Hepatic stellate cell (primary cell): Measurements from ENCODE around the gene FBLN2.
A peak's percentile ranks its signal among the peaks of the same experiment; 100 is the strongest.

Experiments
- DNase-seq: peaks from one replicate; pipeline ENCODE4 v3.0.0; 2011; ENCODE audit warnings: low spot score

FBLN2 gene

DNA sequence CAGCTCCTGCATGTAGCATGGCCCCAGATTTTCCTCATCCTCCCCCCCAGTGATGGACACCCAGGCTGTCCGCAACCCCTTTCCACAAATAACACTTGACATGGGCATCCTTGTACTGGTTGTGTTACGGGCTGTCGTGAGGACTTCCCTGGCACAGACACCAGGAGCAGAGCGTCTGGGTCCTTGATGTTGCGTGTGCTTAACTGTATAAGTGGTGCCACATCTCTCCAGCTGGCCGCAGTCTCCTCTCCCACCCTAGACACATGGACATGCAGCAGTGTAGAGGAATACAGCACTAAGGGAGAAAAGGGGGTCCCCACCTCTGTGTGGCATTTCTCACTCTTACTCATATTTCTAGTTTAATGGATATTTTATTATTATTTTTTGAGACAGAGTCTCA is 56.6 kb downstream of the FBLN2 start:
- no peak for DNase-seq

DNA sequence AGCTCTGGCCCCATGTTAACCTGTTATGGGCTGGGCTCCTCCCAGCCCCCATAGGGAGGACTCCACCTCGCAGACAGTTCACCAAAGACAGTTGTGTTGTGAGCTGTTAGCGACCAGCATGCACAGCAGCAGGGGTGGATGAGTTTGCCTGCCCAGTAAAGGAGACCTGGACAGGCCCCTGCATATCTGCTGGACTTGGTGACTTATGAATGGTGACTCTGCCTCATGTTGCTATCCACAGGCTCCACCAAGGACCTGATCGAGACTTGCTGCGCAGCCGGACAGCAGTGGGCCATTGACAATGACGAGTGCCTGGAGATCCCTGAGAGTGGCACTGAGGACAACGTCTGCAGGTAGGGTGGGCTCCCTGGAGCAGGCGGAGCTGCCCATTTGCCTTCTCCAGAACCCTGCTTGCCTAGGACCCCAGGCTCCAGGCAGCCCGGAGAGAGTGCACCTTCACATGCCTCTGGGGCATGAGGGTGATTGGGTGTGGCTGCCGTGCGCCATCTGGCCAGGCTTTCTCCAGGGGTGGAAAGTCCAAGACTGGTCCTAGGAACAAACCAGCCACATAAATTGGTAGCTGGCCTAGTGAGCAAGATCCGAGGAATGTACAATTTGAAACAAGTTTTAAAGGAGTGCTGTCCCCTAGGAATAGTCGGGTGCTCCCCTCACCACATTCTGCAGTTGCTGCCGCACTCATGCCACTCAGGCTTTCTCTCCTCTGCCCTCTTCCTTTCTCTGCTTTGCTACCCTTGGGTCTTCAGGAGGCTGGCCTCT is 59.1 kb downstream of the FBLN2 start:
- no peak for DNase-seq

DNA sequence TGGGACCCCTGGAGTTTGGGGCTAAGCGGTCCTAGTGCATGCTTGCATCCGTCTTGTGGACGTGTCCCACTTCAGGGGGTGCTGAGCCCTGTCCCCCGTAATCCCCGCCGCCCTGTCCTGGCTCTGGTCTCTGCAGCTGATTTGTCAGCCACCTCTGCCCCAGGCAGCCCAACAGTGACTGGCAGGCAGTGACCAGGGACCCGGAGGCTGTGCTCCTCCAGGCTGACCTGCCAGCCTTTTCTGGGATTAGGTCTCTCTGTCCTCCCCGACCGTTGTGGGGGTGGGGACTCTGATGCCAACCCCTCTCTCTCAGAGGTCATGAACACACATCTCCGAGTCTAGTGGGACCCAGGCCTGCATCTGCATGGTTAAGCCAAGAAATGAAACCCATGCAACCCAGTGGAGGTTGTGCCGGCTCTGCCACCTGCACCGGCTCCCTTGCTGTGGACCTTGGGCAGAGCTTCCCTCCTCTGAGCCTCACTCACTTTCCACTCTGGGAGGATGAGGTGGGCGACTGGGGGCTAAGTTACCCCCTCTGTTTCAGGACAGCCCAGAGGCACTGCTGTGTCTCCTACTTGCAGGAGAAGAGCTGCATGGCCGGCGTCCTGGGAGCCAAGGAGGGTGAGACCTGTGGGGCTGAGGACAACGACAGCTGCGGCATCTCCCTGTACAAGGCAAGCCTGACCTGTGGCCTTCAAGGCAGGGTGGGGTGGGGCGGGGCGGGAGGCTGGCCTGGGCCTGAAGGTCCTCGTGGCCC is 60.2 kb downstream of the FBLN2 start:
- DNase-seq: no peak

DNA sequence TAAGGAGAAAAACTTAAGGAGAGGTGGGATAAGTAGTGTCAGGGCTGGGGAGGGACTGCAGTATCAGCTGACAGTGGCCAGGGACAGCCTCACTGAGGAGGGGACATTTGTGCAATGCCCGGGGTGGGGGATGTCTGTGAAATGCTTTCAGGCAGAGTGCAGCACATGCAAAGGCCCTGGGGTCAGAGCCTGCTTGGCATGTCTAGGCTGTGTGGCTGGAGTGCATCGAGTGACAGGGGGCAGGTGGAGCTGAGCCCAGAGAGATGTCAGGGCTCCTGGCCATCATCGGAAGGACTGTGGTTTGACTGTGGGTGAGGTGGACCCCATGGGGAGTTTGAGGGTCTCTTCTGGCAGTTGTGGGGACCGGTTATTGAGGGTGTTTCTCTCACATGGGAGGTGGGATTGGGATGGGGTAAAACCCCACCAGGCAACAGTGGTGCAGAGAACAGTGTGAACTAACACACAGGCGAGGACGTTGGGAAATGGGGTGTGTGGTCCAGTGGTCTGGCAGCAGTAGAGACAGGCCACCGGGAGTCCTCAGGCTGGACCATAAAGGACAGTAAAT is 61.2 kb downstream of the FBLN2 start:
- DNase-seq: no peak

DNA sequence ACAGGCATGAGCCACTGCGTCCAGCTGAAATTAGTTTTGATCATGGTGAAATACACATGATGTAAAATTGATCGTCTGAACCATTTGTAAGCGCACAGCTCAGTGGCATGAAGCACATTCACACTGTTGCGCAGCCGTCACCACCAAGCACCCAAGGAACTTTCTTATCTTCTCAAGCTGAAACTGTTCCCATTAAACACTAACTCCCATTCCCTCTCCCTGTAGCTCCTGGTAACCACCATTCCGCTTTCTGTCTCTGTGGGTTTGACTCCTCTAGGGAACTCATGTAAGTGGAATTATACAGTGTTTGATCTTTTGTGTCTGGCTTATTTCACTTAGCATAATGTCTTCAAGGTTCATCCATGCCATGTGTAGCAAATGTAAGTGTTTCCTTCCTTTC is 62.3 kb downstream of the FBLN2 start:
- no peak for DNase-seq

DNA sequence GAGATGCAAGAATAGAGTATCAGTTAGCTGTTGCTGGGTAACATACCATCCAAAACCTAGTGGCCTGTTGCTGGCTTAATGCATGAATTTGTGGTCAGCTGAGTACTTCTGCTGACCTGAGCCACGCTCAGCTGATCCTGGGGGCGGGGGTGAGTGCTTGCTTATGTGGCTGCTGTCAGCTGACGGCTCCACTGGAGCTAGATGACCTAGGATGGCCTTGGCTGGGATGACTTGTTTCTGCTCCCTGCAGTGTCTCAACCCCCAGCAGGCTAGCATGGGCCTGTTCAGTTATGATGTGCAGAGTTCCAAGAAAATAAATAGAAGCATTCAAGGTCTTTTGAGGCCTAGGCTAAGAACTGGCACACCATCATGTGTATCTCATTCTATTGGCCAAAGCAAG is 63.9 kb downstream of the FBLN2 start:
- no peak for DNase-seq

DNA sequence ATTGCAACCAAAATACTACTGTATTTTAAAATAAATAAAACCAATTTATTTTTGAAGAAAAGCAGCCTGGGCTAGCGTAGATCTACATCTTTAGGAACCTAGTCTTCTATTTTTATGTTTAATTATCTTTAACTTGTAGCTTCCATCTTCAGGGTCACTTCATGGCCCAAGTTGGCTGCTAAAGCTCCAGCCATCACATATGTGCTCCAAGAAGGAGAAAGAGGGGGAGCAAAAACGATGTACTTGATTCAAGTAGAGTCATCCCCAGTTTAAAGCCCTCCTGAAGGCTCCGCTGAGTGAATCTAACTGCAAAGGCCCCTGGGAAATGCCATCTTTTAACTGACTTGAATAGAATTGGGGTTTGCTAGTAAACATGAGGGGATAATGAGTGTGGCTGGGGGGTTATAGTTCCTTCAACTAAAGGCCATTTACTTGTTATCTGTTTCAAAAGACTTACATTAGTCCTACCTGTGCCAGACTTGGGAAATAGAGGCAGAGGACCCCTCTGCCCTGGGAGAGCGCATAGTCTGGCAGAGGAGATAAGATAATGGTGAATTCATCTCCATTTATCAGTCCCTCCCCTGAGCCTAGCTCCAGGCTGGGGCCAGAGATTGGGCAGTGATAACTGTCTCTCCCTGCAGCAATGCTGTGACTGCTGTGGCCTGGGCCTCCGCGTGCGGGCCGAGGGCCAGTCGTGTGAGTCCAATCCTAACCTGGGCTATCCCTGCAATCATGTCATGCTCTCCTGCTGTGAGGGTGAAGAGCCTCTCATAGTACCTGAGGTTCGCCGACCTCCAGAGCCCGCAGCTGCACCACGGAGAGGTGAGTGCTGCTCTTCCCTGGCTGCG is 64.6 kb downstream of the FBLN2 start:
- no peak for DNase-seq

DNA sequence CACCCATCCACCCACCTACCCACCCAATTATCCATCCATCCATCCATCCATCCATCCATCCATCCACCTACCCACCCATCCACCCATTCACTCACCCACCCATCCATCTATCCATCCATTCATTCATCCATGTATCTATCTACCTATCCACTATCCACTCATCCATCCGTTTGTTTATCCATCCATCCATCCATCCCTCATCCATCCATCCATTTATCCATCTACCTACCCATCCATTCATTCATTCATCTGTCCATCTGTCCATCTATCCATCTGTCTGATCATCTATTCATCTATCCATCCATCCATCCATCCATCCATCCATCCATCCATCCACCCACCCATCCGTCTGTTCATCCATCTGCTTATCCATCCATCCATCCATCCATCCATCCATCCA is 65.7 kb downstream of the FBLN2 start:
- no peak for DNase-seq

DNA sequence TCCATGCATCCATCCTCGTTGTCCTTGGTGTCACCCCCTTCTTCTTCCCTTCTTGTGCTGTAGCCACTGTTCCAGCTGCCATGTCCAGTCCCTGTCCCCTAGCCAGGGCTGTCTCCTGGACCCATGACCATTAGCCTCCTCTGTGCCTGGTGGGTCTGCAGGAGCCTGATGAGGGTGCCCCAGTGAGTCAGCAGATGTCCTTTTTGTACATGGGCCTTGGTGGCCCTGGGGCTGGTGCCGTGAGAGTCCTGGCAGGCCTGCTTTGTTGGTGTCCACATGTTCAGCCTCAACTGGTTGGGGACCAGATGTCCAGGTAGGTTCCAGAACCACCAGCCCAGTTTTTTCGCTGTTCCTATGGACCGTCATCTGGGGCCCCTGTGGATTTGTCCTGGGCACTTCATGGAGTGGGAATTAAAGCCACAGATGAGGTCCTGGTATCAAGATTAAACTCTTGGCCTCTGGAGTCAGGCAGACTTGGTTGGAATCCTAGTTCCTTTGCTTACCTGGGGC is 66.1 kb downstream of the FBLN2 start:
- no peak for DNase-seq

DNA sequence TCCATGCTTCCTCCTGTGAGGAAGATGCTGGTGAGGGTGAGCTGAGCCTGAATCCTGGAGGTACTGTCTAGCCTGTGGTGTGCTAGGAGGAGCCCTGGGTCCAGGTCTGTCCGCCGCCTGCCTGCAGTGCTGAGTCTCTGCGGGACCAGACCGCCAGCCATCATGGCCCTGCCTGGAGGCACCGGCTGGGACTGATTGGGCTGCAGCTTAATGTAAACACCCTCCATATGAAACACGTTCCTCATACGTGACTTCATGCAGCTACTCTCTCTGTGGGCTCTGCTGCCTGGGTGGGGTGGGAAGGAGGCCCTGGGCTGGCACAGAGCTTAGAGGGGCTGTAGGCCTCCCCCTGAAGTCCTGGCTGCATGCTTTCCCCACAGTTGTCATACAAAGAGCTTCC is 67.4 kb downstream of the FBLN2 start:
- DNase-seq: no peak

DNA sequence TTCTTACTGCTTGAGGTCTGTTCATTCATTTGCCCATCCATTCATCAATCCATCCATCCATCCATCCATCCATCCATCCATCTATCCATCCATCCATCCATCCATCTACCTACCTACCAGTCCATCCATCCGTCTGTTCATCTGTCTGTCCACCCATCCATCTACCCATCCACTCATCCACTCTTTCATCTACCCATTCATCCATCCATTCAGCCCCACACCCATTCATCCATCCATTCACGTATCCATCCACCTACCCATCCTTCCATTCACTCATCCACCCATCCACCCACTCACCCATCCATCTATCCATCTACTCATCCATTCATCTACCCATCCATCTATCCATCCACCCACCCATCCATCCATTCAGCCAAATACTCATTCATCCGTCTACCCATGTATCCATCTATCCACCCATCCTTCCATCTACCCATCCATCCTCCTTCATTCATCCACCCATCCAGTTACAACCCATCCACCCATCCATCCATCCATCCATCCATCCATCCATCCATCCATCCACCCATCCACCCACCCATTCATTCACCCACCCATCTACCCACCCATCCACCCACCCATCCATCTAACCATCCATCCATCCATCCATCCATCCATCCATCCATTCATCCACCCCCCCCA is 68.3 kb downstream of the FBLN2 start:
- DNase-seq: no peak

DNA sequence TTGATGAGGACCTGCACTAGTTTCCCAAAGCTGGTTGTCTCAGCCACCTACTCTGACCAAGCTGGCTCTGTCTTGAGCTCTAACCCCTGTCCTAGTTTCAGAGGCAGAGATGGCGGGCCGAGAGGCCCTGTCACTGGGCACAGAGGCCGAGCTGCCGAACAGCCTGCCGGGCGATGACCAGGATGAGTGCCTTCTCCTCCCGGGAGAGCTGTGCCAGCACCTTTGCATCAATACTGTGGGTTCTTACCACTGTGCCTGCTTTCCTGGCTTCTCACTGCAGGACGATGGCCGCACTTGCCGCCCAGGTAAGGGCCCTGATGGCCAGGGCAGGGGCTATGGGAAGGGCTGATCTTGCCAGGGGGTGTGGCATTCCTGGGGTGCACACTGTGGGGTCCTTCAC is 69.1 kb downstream of the FBLN2 start:
- DNase-seq: no peak

DNA sequence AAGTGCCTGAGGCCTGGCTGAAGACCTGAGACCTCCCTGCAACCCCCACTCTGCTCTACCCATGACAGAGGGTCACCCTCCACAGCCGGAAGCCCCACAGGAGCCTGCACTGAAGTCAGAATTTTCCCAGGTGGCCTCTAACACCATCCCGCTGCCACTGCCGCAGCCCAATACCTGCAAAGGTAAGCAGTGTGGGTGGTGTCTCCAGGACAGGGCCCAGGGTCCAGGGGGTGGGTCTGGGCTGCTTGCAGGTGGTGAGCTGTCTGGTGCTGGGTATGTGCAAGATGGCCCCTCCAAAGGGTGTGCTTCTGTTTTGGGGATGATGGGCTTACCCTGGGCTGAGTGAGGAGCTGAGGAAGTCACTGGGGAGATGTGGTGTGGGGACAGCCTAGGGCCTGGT is 69.9 kb downstream of the FBLN2 start:
- no peak for DNase-seq

DNA sequence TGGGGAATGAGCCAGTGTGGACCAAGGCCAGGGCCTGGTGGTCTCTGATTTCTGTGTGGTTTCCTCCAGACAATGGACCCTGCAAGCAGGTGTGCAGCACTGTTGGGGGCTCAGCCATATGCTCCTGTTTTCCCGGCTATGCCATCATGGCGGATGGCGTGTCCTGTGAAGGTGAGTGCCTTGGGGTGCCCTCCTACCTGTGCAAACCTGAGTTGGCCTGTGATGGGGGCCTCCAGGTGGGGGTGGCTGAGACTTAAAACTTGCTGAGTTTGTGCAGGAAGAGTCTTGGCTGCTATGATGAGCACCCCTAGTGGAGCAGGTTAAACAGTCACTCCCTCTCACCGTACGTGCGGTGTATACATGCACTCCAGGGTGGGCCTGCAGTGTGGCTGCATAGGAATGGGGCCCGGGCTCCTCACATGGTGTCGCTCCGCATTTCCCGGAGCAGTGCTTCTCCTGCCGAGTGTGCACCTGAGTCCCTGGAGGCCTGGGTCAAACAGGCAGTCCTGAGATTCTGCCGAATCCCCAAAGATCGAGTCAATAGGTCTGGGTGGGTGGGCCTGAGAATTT is 70.8 kb downstream of the FBLN2 start:
- no peak for DNase-seq

DNA sequence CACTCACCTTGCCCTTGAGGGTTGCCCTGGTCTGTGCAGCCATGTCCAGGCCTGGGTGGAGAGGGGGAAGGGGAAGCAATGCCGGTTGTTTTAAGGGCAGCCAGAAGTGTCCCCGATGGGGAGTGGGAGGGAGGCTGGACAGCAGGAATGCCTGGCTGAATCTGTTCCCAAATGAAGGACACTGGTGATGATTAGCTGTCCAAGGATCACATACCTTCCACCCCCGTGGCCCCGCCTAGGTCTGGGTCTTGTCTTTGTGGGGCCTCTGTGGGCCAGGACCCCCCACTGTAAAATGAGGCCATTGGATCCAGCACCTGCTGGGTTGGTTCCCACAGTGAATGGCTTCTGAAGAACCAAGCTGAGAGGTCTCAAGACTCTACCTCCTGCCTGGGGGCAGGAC is 71.4 kb downstream of the FBLN2 start:
- DNase-seq: no peak

DNA sequence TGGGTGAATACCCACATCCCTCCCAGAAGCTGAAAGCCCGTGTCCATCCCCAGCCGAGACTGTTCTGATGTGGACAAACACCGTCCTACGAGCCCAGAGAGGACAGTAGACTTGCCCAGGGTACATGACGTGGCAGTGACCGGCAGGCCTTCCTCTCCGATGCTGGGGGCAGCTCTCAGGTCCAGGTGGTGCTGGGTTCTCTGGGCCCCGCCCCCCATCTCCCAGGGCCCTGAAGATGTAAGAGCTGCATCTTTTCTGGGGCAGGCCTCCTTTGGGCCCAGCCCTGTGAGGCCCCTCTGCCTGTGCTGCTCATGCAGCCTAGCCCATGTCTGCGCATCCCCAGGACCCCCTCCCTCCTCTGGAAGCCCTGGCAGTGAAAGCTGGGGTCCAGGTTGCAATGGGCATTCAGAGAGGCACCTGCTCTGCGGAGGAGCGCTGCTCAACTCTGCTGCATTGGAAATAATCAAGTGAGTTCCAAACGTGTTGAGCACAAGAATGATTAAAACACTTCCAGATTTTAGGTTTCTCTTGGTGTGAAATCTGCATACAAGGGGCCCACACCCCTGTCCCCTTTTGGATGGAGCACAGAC is 71.9 kb downstream of the FBLN2 start:
- DNase-seq: no peak

DNA sequence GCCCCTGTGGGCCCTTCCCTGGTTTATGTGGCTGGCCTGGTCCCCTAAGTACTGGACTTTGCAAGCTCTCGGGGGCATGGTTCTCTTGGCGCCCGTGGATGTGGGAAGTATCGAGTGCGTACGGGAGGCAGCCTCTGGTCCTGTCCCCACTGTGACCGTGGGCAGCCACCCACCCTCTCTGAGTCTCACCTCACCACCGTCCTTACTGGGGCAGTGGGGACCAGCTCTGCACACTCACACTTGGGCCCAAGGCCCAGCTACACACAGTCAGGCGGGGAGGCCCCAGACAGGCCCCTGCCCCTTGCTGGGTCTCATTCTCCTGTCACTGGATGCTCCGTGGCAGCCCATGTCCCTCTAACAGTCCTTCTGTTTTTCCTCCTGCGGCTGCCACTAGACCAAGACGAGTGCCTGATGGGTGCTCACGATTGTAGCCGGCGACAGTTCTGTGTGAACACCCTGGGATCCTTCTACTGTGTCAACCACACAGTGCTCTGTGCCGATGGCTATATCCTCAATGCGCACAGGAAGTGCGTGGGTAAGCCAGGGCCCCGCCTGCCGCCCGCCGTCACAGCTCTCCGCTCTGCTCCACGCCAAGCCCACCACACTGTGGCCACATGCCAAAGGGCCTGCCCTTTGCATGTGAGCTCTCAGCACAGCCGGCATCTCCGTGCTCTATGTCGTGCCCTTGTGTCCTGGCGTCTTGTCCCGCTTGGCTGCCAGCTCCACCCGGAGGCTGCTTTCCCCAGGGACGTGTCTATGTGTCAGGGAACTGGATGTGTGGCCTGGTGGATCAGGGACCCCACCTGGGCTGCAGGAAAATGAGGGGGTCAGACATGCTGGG is 72.7 kb downstream of the FBLN2 start:
- DNase-seq: peak; percentile 39

DNA sequence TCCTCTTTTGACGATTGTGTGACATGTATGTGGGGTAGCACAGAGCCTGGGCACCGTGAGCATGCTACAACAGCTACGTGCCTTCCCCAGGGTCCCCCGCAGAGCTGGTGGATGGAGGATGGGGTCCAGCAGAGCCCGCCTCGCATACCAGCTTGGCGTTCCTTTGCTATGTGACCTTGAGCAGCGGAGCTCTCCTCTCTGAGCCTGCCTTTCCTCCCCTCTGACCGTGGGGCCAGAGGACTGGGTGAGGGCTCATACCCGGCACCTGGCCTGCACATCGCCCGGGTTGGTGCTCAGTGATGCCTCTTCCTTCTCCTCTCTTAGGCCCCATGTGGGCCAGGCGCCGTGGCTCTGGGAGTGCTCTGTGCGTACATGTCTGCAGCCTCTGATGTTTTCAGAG is 73.4 kb downstream of the FBLN2 start:
- no peak for DNase-seq

DNA sequence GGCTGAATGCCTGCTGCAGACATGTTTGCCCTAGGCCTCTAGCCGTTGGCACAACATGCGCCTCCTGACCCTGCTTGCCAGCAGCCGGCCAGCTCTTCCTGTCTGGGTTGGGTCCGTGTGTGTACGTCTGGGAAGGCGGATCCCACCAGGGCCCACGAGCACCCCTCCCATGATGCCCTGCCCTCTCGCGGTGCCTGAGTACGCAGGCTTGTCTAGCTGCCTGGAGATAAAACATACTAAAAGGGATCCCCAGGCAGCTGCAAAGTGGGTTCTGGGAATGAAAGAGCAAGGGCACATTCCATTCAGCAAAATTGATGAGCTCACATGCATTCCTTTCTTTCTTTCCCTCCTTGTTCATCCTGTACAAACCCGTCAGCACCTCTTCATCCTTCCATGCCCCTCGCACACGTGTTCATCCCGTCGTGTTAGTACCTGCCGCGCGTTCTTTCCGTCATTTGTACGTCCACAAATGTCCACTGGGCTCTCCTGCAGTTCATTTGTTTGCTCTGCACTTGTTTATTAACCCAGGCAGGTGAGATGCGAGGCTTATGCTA is 74.3 kb downstream of the FBLN2 start:
- DNase-seq: no peak

DNA sequence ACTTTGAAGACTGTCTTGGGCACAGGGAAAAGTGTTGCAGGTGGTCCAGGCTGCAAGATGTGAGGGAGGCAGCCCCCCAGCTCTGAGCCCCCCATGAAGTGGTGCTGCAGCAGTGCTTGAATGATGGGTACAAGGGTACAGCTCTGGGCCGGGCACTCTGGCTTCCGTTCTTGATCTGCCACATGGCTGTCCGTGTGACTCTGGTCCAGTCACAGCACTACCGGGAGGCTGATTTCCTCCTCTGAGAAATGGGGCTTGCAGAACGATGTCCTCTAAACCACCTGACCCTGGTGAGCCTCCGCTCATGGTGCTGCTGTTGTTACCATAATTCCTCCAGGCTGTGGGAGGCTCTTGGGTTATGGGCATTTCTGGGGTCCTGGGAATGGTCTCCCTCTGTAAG is 75.1 kb downstream of the FBLN2 start:
- DNase-seq: no peak
